SW480 (cell line): Measurements from ENCODE around the gene KCNJ2.

Experiments used
- DNase-seq: peaks from one replicate; pipeline ENCODE4 v3.0.0-alpha.2; 2016; ENCODE audit warnings: low spot score

The KCNJ2 gene

GRCh38 chr17:70159980-70160379 lies 9.4 kb upstream of the KCNJ2 start:
- no peak for DNase-seq

GRCh38 chr17:70161519-70161918 lies 7.8 kb upstream of the KCNJ2 start:
- no peak for DNase-seq

GRCh38 chr17:70165383-70165782 lies 3.9 kb upstream of the KCNJ2 start:
- no peak for DNase-seq

DNA sequence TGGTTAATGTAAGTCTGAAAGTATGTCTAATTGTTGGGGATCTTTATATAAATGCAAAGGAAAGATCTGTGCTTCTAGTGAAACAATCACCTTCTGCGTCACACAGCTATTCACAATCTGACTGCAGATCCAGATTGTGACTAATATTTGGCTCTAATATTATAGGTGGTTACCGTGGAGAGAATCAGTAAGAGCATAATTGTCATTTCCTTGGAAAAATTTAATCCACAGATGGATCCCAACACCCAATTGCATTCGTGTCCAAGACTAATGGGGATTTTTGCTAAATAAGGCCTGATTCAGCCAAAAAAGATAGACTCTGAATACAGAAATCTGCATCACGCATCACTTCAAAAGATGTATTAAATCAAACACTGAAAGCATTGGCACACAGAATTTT lies 2.7 kb upstream of the KCNJ2 start:
- DNase-seq = no peak

- DNase-seq = peak; percentile 66
Measured at GRCh38 chr17:70168044-70168976, 1.0 kb upstream of the KCNJ2 start.

- DNase-seq = peak; percentile 25
Measured at GRCh38 chr17:70169709-70170597, 621 bp downstream of the KCNJ2 start.

- DNase-seq = peak; percentile 10
Measured at GRCh38 chr17:70171159-70171558, 1.8 kb downstream of the KCNJ2 start.

DNA sequence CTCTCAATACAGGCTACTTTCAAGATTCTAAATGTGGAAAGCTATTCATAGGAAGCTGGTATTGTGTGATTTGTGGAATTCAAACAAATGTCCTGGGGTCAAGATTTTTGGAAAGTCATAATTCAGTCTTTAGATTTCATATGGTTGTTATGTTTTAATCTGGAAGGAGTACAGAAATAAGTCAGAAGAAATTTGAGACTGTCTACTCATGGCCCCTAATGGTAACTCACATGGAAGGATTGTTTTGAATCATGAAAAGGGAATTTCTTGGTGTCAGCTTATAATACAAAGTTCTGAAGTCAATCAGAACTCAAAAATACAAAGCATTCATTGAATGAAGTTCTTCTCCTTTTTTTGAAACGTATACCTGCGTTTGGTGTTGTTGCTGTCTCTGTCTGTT lies 3.1 kb downstream of the KCNJ2 start:
- DNase-seq = no peak

- DNase-seq = no peak
Measured at GRCh38 chr17:70172923-70173322, 3.6 kb downstream of the KCNJ2 start.

- DNase-seq = no peak
Measured at GRCh38 chr17:70173681-70174080, 4.3 kb downstream of the KCNJ2 start.

- DNase-seq = no peak
Measured at GRCh38 chr17:70181376-70181775, 12.0 kb downstream of the KCNJ2 start.

GRCh38 chr17:70181866-70182265 lies 12.5 kb downstream of the KCNJ2 start:
- no peak for DNase-seq

- DNase-seq = no peak
Measured at GRCh38 chr17:70183508-70183907, 14.2 kb downstream of the KCNJ2 start.

- DNase-seq = no peak
Measured at GRCh38 chr17:70184207-70184606, 14.9 kb downstream of the KCNJ2 start.

DNA sequence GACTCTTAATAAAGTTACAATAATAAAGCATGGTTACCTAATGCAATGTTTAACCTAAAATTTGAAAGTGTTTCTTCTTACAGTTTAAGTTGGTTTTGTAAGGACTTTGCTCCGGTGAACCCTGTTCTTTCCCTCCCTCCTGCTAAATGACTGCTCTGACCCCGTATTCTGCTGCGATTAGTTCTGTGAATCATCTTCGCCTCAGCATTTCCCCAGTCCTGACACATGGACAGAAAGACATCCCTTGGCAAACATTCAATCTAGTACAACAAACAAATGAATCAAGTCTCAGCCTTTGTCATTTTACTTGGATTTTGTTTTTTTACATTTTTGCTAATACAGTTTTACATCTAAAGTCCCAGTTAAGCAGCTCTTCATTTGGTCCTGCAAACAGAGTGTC lies 15.4 kb downstream of the KCNJ2 start:
- no peak for DNase-seq

DNA sequence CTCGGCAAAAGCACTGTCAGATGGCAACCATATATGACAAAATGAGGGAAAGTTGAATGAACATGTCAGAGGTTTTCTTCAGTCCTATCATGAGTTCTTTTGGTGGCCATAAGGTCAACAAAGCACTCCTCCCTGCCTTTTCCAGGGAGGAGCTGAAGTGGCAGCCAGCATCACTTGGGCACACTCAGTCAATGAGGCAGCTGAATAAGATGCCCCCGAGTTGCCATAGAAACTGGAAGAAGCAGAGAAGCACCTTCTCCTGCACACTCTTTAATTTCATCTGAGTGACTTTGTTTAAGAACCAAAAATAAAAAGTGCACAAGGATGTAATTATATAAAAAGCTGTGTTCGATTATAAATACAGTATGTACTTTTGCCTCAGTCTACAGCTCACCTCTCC lies 16.0 kb downstream of the KCNJ2 start:
- DNase-seq = no peak

DNA sequence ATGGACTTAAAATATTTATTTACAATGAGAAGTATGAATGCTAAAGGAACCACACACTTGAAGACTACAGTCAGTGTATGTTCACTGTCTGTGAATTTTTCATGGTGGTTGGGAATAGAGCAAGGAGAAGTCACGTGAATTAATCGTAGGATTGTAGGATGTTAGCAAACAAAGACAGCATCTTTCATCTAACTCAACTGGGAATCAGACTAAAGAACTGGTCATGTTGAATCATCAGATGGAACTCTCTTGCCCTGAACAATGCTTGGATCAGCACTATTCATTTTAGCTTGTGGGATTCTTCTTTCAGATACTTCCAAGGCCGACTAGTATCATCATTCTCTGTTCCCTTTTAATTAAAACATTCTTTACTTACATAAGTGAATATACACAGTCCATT lies 18.1 kb downstream of the KCNJ2 start:
- DNase-seq = no peak

DNA sequence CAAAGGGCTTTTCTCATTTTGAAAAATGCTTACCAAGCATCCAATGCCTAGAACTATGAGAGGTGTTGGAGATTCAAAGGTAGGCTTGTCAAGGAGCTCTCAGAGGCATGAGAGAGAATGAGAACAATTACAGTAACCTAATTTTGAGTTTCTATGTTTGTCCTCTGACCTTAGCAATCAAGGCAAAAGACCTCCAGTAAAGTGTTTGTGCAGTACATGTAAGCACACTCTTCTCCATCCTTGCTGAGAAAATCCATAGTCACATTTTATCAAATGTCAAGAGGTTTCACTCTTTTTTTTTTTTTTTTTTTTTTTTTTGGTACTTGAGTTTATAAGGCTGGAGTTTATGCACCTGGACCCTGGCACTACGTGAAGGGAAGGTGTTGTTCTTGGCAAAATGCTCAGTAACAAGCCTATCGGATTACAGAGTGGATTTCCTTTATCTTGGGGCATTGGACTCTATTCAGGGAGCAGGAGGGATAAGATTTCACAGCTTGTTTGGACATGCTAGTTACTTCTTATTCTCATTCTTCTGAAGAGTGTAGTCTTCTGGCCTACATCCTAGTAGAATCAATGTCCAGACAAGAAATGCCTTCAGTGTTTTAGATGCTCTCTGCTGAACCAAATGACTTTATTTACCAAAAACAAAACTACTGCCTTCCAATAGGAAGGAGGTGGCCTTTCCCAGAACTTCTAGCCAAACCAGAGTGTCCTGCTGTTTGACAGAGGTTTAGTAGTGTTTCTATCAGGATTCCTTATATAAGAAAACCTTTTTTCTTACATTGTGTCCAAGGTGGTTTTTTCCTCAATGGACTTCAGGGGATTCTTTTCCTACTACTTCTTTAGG lies 21.9 kb downstream of the KCNJ2 start:
- no peak for DNase-seq

DNA sequence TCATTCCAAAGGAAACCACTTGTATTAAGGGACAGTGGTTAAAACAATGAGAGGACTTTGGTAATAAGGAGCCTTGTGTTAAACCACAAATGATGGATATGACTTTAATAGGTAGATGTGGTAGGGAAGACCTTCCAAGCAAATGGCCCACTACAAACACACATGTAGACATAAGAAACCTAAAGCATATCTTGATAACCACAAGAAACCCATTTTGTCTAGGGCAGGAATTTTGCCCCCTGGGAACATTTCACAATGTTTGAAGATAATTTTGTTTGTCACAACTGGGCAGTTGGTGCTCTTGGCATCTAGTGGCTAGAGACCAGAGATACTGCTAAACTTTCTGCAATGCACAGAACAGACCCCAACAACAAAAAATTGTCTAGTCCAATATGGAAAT lies 25.8 kb downstream of the KCNJ2 start:
- no peak for DNase-seq

GRCh38 chr17:70201872-70202419 lies 32.6 kb downstream of the KCNJ2 start:
- DNase-seq = no peak

DNA sequence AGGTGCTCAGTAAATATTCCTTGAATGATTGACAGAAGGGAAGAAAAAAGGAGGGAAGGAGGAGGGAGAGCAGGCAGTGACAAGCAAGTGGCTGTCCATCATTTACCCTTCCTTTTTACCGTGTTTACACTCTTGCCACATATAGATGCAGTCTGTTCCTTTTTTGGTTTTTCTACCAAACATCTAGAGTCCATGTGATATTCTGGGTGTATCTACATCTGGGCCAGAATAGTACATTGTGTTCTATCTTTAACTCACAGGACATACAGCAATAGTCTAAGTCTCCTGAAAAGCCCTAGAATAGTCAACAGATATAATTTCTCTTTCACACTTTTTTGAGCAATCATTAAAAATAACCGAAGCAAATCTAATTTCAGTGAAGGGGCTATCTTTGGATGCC lies 33.5 kb downstream of the KCNJ2 start:
- DNase-seq = no peak

DNA sequence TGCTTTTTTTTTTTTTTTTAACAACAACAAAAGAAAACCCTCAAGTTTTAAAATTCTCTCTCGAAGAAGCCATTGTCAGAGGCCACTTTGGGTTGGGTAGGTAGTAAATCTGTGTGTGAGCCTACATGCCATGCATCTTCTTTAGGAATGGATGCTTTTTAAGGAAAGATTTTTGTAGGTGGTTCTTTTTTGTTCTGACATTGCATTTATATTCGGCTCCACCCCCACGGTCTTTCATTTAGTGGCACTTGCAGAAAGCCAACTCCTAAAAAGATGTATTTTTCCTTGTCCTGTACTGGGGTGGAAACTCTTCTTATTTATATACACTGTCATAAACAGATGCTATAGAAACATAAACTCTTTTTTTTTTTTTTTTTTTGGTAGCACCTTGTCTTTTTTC lies 35.1 kb downstream of the KCNJ2 start:
- DNase-seq = no peak
